ENCODE data around the gene ATP2C1.

The ATP2C1 gene

GRCh38 chr3:130895690-130896488, 2.0 kb downstream of the ATP2C1 start:
- peak; percentile 14 to 28 for DNase-seq

- DNase-seq: no peak
Observed at GRCh38 chr3:130897316-130897715, 3.4 kb downstream of the ATP2C1 start.

GRCh38 chr3:130900959-130901358, 7.1 kb downstream of the ATP2C1 start:
- DNase-seq: no peak

GRCh38 chr3:130901463-130902204, 7.8 kb downstream of the ATP2C1 start:
- DNase-seq: no peak

GRCh38 chr3:130903412-130903908, 9.6 kb downstream of the ATP2C1 start:
- no peak for DNase-seq

- DNase-seq: no peak
Observed at GRCh38 chr3:130904491-130904890, 10.6 kb downstream of the ATP2C1 start.

- no peak for DNase-seq
Observed at GRCh38 chr3:130905551-130905950, 11.7 kb downstream of the ATP2C1 start.

- no peak for DNase-seq
Observed at GRCh38 chr3:130906374-130906995, 12.6 kb downstream of the ATP2C1 start.

- no peak for DNase-seq
Observed at GRCh38 chr3:130907500-130907899, 13.6 kb downstream of the ATP2C1 start.

- DNase-seq: no peak
Observed at GRCh38 chr3:130907966-130908365, 14.1 kb downstream of the ATP2C1 start.

GRCh38 chr3:130915567-130916292, 21.8 kb downstream of the ATP2C1 start:
- no peak for DNase-seq

- no peak for DNase-seq
Observed at GRCh38 chr3:130916507-130917167, 22.8 kb downstream of the ATP2C1 start.

- DNase-seq: no peak
Observed at GRCh38 chr3:130918328-130918727, 24.4 kb downstream of the ATP2C1 start.

- no peak for DNase-seq
Observed at GRCh38 chr3:130925628-130926027, 31.7 kb downstream of the ATP2C1 start.

- DNase-seq: no peak
Observed at GRCh38 chr3:130926504-130926903, 32.6 kb downstream of the ATP2C1 start.

GRCh38 chr3:130929804-130930203, 35.9 kb downstream of the ATP2C1 start:
- no peak for DNase-seq

- no peak for DNase-seq
Observed at GRCh38 chr3:130932979-130933378, 39.1 kb downstream of the ATP2C1 start.

GRCh38 chr3:130933801-130934345, 40.0 kb downstream of the ATP2C1 start:
- no peak for DNase-seq

- no peak for DNase-seq
Observed at GRCh38 chr3:130934442-130935089, 40.7 kb downstream of the ATP2C1 start.

- DNase-seq: no peak
Observed at GRCh38 chr3:130935761-130936492, 42.0 kb downstream of the ATP2C1 start.

- DNase-seq: no peak
Observed at GRCh38 chr3:130939753-130940152, 45.9 kb downstream of the ATP2C1 start.
